IMR-90 (cell line): ENCODE measurements around the gene GALNT17. TPM values are rescaled to one million over a fixed set of nuclear protein-coding genes. Genes with fewer than 3 reads are reported as not detected.

Experiments used
- ATAC-seq: fragments of 200-7000 bp; cut with Tn5 transposase; 2 replicates; pipeline ENCODE4 v1.9.1; 2020; ENCODE audit warnings: low read depth, mild to moderate bottlenecking, moderate library complexity
- BruUV-seq: library from RNA; stranded (reverse); fragments of 400-500 nt; replicated peaks from 2 replicates; lab custom pipeline; 2021; lab: Mats Ljungman, UMichigan
- CTCF ChIA-PET: fragments of 300-600 bp; formaldehyde crosslinking; extraction: SDS; loops from one replicate; lab custom pipeline; 2021; ENCODE audit warnings: antibody characterized with exemption; lab: Yijun Ruan, JAX
- POLR2A ChIA-PET: fragments of 300-600 bp; sonication (Branson Sonifier 250); formaldehyde crosslinking; loops from one replicate; lab custom pipeline; 2022; ENCODE audit warnings: antibody characterized with exemption; ENCODE audit not compliant: unreplicated experiment; lab: Charles Lee
- DNase-seq: peaks from one replicate; pipeline ENCODE4 v3.0.0; 2013
- H2AFZ ChIP-seq: replicated peaks from 2 replicates; pipeline ENCODE3; 2013; ENCODE audit warnings: low read length, mild to moderate bottlenecking; ENCODE audit not compliant: poor library complexity
- H2AK5ac ChIP-seq: 2 replicates; pipeline ENCODE4 v1.6.1; 2013; ENCODE audit warnings: low read depth, low read length, inconsistent platforms
- H2AK9ac ChIP-seq: replicated peaks from 2 replicates; pipeline ENCODE3; 2013; ENCODE audit warnings: mild to moderate bottlenecking, low read depth, low read length, moderate library complexity; ENCODE audit not compliant: poor library complexity
- H2BK120ac ChIP-seq: 2 replicates; pipeline ENCODE4 v1.6.1; 2013; ENCODE audit warnings: low read depth, low read length, inconsistent platforms
- H2BK15ac ChIP-seq: 3 replicates; pipeline ENCODE4 v1.6.1; 2013; ENCODE audit warnings: low read depth, low read length, inconsistent platforms
- H2BK20ac ChIP-seq: 2 replicates; pipeline ENCODE4 v1.6.1; 2013; ENCODE audit warnings: low read depth, mild to moderate bottlenecking, inconsistent platforms, low read length, moderate library complexity
- H2BK5ac ChIP-seq: 2 replicates; pipeline ENCODE4 v1.6.1; 2013; ENCODE audit warnings: mild to moderate bottlenecking, low read depth, low read length, inconsistent platforms; ENCODE audit not compliant: poor library complexity, severe bottlenecking
- H3K14ac ChIP-seq: replicated peaks from 2 replicates; pipeline ENCODE4 v1.6.1; 2013; ENCODE audit warnings: low read depth, low read length, inconsistent platforms
- H3K18ac ChIP-seq: 2 replicates; pipeline ENCODE4 v1.6.1; 2013; ENCODE audit warnings: low read depth, low read length, control low read depth
- H3K23ac ChIP-seq: 2 replicates; pipeline ENCODE4 v1.6.1; 2013; ENCODE audit warnings: low read depth, low read length, inconsistent platforms
- H3K27ac ChIP-seq: 2 replicates; pipeline ENCODE4 v1.5.1; 2013; ENCODE audit warnings: mild to moderate bottlenecking, control low read depth, low read length; ENCODE audit not compliant: insufficient read depth
- H3K27me3 ChIP-seq: 2 replicates; pipeline ENCODE4 v1.6.1; 2013; ENCODE audit warnings: low read length; ENCODE audit not compliant: control insufficient read depth, insufficient read depth
- H3K36me3 ChIP-seq: 2 replicates; pipeline ENCODE4 v1.6.1; 2013; ENCODE audit warnings: low read length, mixed read lengths; ENCODE audit not compliant: control insufficient read depth, insufficient read depth
- H3K4ac ChIP-seq: 2 replicates; pipeline ENCODE4 v1.6.1; 2013; ENCODE audit warnings: low read depth, low read length, inconsistent platforms
- H3K4me1 ChIP-seq: 2 replicates; pipeline ENCODE4 v1.6.1; 2013; ENCODE audit warnings: low read length, mixed read lengths; ENCODE audit not compliant: control insufficient read depth, insufficient read depth
- H3K4me2 ChIP-seq: 2 replicates; pipeline ENCODE4 v1.6.1; 2013; ENCODE audit warnings: low read depth, mild to moderate bottlenecking, control low read depth, low read length, moderate library complexity
- H3K4me3 ChIP-seq: 2 replicates; pipeline ENCODE4 v1.5.1; 2013; ENCODE audit warnings: low read depth, mild to moderate bottlenecking, control low read depth, low read length, moderate library complexity; ENCODE audit not compliant: insufficient read depth
- H3K56ac ChIP-seq: 2 replicates; pipeline ENCODE4 v1.6.1; 2013; ENCODE audit warnings: low read length, inconsistent platforms; ENCODE audit not compliant: insufficient read depth; ENCODE audit errors: extremely low read depth
- H3K79me1 ChIP-seq, 2 experiments: 2 replicates each; pipeline ENCODE4 v1.6.1; 2013; ENCODE audit warnings: low read length in 2 of 2, inconsistent platforms in 1 of 2, low read depth in 1 of 2
- H3K9ac ChIP-seq: 2 replicates; pipeline ENCODE4 v1.6.1; 2013; ENCODE audit warnings: low read depth, low read length, control low read depth
- H3K9me1 ChIP-seq: 2 replicates; pipeline ENCODE4 v1.6.1; 2013; ENCODE audit warnings: low read length, inconsistent platforms; ENCODE audit not compliant: insufficient read depth
- H3K9me3 ChIP-seq: 2 replicates; pipeline ENCODE4 v1.6.1; 2013; ENCODE audit warnings: low read length; ENCODE audit not compliant: control insufficient read depth, insufficient read depth
- H4K20me1 ChIP-seq: 2 replicates; pipeline ENCODE4 v1.6.1; 2013; ENCODE audit warnings: low read length, inconsistent platforms; ENCODE audit not compliant: insufficient read depth
- H4K5ac ChIP-seq: 2 replicates; pipeline ENCODE4 v1.6.1; 2013; ENCODE audit warnings: mild to moderate bottlenecking, low read depth, low read length, control low read depth
- H4K8ac ChIP-seq, 2 experiments: 2 replicates each; pipeline ENCODE4 v1.6.1; 2013; ENCODE audit warnings: low read depth in 2 of 2, low read length in 2 of 2, control low read depth in 1 of 2, inconsistent platforms in 1 of 2
- H4K91ac ChIP-seq: 2 replicates; pipeline ENCODE4 v1.6.1; 2013; ENCODE audit warnings: low read depth, low read length, inconsistent platforms; ENCODE audit not compliant: insufficient read depth
- BHLHE40 ChIP-seq: fragments of 150-350 bp; IDR thresholded peaks from 2 replicates; pipeline ENCODE4 v1.6.1; 2016; ENCODE audit warnings: mild to moderate bottlenecking, low read depth, low read length
- USF2 ChIP-seq: fragments of 150-350 bp; IDR thresholded peaks from 2 replicates; pipeline ENCODE4 v1.6.1; 2017; ENCODE audit warnings: mild to moderate bottlenecking, antibody characterized with exemption, low read length, low read depth
- WGBS, 2 experiments: methylation state at CpG; one replicate each; pipeline versions ENCODE4 v1.1.5 to v1.1.7; 2013; ENCODE audit warnings: missing lambda C conversion rate in 2 of 2; ENCODE audit not compliant: insufficient read length in 1 of 2; ENCODE audit errors: extremely low coverage in 2 of 2; 5-methylcytosine and 5-hydroxymethylcytosine counted together
- dilution Hi-C: fragments of 300-500 bp; cut with HindIII; formaldehyde crosslinking; loops from one replicate; pipeline ENCODE4 v1.14.3; 2018; ENCODE audit warnings: low sequenced_read_pairs; ENCODE audit not compliant: unreplicated experiment
- in situ Hi-C: fragments of 300-500 bp; cut with MboI; formaldehyde crosslinking; loops from 3 replicates; pipeline ENCODE4 v1.14.3; 2019; ENCODE audit warnings: low sequenced_read_pairs, inconsistent platforms, mixed read lengths
- intact Hi-C: fragments of 100-400 bp; cut with micrococcal nuclease; formaldehyde crosslinking; loops from 2 replicates; pipeline ENCODE4 v1.10.0; 2022
- polyA plus RNA-seq, 3 experiments: library from polyadenylated mRNA; depleted of rRNA; stranded (reverse); fragments of >200 nt; gene quantifications; 2 replicates each; pipeline ENCODE4 v1.2.3, GENCODE V29; 2012; ENCODE audit warnings: low replicate concordance in 1 of 3
- total RNA-seq: library from RNA; depleted of rRNA; stranded (reverse); fragments of >200 nt; gene quantifications from 2 replicates; pipeline ENCODE4 v1.2.3, GENCODE V29; 2012

The GALNT17 gene
- total and polyA plus RNA-seq, 2 of the 4 experiments (the other 2 are of a cell fraction), result not detected

GRCh38 chr7:71112436-71112835, 19.5 kb upstream of the GALNT17 start:
- no peak overlapping the region for H4K8ac ChIP-seq
- no peaks in the 10 kb centered on the region for H3K9me1 ChIP-seq
- in situ Hi-C loops, result no loop called here
- 20% methylated on average over 1 of the region's 4 CpGs; no CpG with 5 or more reads in 1 of the 2 experiments for WGBS, 2 experiments
- no peaks in the 10 kb centered on the region for H3K36me3 ChIP-seq
- no peak overlapping the region for H3K18ac ChIP-seq
- no peak overlapping the region for H3K27ac ChIP-seq
- H2AK9ac ChIP-seq, result no peak overlapping the region
- H3K4me2 ChIP-seq, result no peak overlapping the region
- no peak overlapping the region for H4K91ac ChIP-seq
- H2BK15ac ChIP-seq, result no peak overlapping the region
- H3K4me1 ChIP-seq, result no peaks in the 10 kb centered on the region
- H4K5ac ChIP-seq, result no peak overlapping the region
- intact Hi-C loops, result no loop called here
- DNase-seq (no peak), ATAC-seq (no peak)
- TF ChIP-seq USF2 (no peak), BHLHE40 (no peak)
- H3K56ac ChIP-seq, result no peak overlapping the region
- BruUV-seq, result no TSS peak
- no peaks in the 10 kb centered on the region for H3K27me3 ChIP-seq
- H2BK5ac ChIP-seq, result no peak overlapping the region
- no peaks in the 10 kb centered on the region for H3K79me1 ChIP-seq
- dilution Hi-C loops, result no loop called here
- H3K23ac ChIP-seq, result no peak overlapping the region
- H2AK5ac ChIP-seq, result no peak overlapping the region
- H3K9me3 ChIP-seq, result peaks cover 5% of the 10 kb centered on the region; the same call in 1 of the 2 replicates
- ChIA-PET CTCF (no interaction called here), POLR2A (no interaction called here)
- H2BK120ac ChIP-seq, result no peak overlapping the region
- H3K4me3 ChIP-seq, result no peak overlapping the region
- no peaks in the 10 kb centered on the region for H4K20me1 ChIP-seq
- no peak overlapping the region for H3K9ac ChIP-seq
- H2AFZ ChIP-seq, result no peak overlapping the region
- H2BK20ac ChIP-seq, result no peak overlapping the region
- no peak overlapping the region for H3K4ac ChIP-seq
- no peak overlapping the region for H3K14ac ChIP-seq
